ENCODE data around the gene MRPS24. TPM values are rescaled to one million over a fixed set of nuclear protein-coding genes. Genes with fewer than 3 reads are reported as not detected.

The MRPS24 gene
- total and polyA plus RNA-seq, 10 of the 15 experiments (the other 5 are each of a cell fraction or from before 2014, with no cell fraction given) = 27.6 to 164 (median 106) TPM

DNA sequence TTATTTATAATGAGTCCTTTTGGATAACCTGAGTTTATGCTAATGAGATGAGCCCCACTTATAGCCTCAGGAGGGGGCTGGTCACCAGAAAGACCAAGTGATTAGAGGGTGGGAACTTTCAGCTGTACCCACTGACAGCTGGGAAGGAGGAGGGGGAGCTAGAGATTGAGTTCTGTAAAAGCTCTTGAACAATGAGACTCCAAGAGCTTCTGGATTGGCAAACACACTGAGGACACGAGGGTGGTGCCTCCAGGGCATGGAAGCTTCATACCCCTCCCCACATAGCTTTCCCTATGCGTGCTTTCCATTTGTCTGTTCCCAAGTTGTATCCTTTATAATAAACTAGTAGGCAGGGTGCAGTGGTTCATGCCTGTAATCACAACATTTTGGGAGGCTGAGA is 20.3 kb downstream of the MRPS24 start (continued):
- TF ChIP-seq ZBED1 (IDR thresholded peaks at IDR 0.05; ENCODE audit: borderline replicate concordance) (no peak), TCF12 (IDR thresholded peaks at IDR 0.05; ENCODE audit: low read depth, low read length) (no peak), WRNIP1 (IDR thresholded peaks at IDR 0.05; ENCODE audit: borderline replicate concordance, low read depth, low read length) (no peak), ZBTB11 (CRISPR knock-in tag; IDR thresholded peaks at IDR 0.05) (no peak)
- TF ChIP-seq, protein P1, sequence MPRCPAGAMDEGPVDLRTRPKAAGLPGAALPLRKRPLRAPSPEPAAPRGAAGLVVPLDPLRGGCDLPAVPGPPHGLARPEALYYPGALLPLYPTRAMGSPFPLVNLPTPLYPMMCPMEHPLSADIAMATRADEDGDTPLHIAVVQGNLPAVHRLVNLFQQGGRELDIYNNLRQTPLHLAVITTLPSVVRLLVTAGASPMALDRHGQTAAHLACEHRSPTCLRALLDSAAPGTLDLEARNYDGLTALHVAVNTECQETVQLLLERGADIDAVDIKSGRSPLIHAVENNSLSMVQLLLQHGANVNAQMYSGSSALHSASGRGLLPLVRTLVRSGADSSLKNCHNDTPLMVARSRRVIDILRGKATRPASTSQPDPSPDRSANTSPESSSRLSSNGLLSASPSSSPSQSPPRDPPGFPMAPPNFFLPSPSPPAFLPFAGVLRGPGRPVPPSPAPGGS (IDR thresholded peaks at IDR 0.05; ENCODE audit: borderline replicate concordance, insufficient read depth, low read depth, low read length, poor library complexity, severe bottlenecking) = no peak

- H3K79me2 ChIP-seq (ENCODE audit: control insufficient read depth, insufficient read depth, low read length) = no peaks in the 10 kb centered on the region
- no peak for ATAC-seq
These were observed 21.8 kb downstream of the MRPS24 start for GRCh38 chr7:43847496-43847895.

More at GRCh38 chr7:43847496-43847895, 21.8 kb downstream of the MRPS24 start:
- Histone ChIP-seq H3K4me2 (ENCODE audit: control insufficient read depth, insufficient read depth) (no peak overlapping the region), H3K27ac (ENCODE audit: control insufficient read depth, insufficient read depth) (no peak overlapping the region), H3K9ac (ENCODE audit: control insufficient read depth, insufficient read depth, low read length) (no peak overlapping the region), H3K27me3 (replicated peaks in 1 of 2; ENCODE audit: control insufficient read depth in 2 of 2, insufficient read depth in 2 of 2, low read length in 1 of 2) (no peaks in the 10 kb centered on the region), H2AFZ (ENCODE audit: control insufficient read depth, low read depth, low read length) (no peak overlapping the region), H3K36me3 (ENCODE audit: control insufficient read depth in 2 of 2, insufficient read depth in 2 of 2, low read length in 1 of 2) (no peaks in the 10 kb centered on the region), H3K4me1 (ENCODE audit: control insufficient read depth, insufficient read depth, low read length) (peaks cover 10% of the 10 kb centered on the region; the same call in 1 of the 2 replicates), H3K9me3 (replicated peaks; ENCODE audit: control insufficient read depth, insufficient read depth, low read length) (no peaks in the 10 kb centered on the region; the same call in 2 of the 3 replicates), H3K4me3 (no peak overlapping the region), H4K20me1 (ENCODE audit: control insufficient read depth, insufficient read depth) (no peaks in the 10 kb centered on the region)
- TF ChIP-seq PKNOX1 (IDR thresholded peaks at IDR 0.05) (no peak), CHD2 (IDR thresholded peaks at IDR 0.05; ENCODE audit: borderline replicate concordance, low read depth, low read length) (no peak), ZBTB40 (IDR thresholded peaks at IDR 0.05; ENCODE audit: borderline replicate concordance) (no peak), SUPT20H (IDR thresholded peaks at IDR 0.05; ENCODE audit: borderline replicate concordance, control insufficient read depth, low read depth, low read length) (no peak)
- CTCF ChIA-PET = interaction anchor here (0.6 to 3.4 kb wide), 9 partner anchors 8 to 1907 kb away, joined by 3 to 16 read pairs (median 3); partner anchors contain the start of gene STK17A
- FAIRE-seq (no peak), DNase-seq (ENCODE audit: low read depth, low spot score) (no peak)
- no TSS peak for BruUV-seq (replicated peaks)
- in situ Hi-C loops (cut with MboI) = loop anchor here (25.0 kb wide), 1 partner anchor 1910 kb away; no protein-coding TSS in a partner anchor
- intact Hi-C loops (cut with micrococcal nuclease; ENCODE audit: unreplicated experiment) = no loop called here
- 32% methylated on average over 4 of the region's 4 CpGs for WGBS (ENCODE audit: insufficient coverage, insufficient replicate concordance, low lambda C conversion rate, missing lambda C conversion rate)
- RAD21 ChIA-PET (ENCODE audit: unreplicated experiment) = interaction anchor here (2.2 to 2.4 kb wide), 2 partner anchors 9 to 265 kb away, joined by 11 read pairs; partner anchors contain the start of gene STK17A
- POLR2A ChIA-PET = interaction anchor here (0.6 to 0.7 kb wide), 2 partner anchors 118 to 390 kb away, joined by 3 to 8 read pairs; no protein-coding TSS in a partner anchor
- SMC1A ChIA-PET (ENCODE audit: uncharacterized antibody, unreplicated experiment) = interaction anchor here (0.9 to 2.1 kb wide), 6 partner anchors 8 to 907 kb away, joined by 3 to 8 read pairs (median 4); no protein-coding TSS in a partner anchor

All from GM12878 (cell line).